Thyroid gland (tissue), 4 donors: ENCODE results near the gene PLCB3. TPM values are rescaled to one million over a fixed set of nuclear protein-coding genes. Genes with fewer than 3 reads are reported as not detected.
A peak's percentile ranks its signal among the peaks of the same experiment; 100 is the strongest.

Experiments used
- DNase-seq, 2 donors: peaks; one replicate each; pipeline ENCODE4 v3.0.0-alpha.2; 2019
- H3K27ac ChIP-seq, 3 donors: fragments of 200-600 bp; sonication (generic); 1 replicate in 2 of 3; 2 replicates in 1 of 3; pipeline ENCODE4 v1.5.1; 2016 to 2019; ENCODE audit warnings: mild to moderate bottlenecking in 1 of 3, moderate library complexity in 1 of 3
- H3K27me3 ChIP-seq: fragments of 200-600 bp; sonication (generic); one replicate; pipeline ENCODE4 v1.5.1; 2019
- H3K36me3 ChIP-seq, 2 donors: fragments of 200-600 bp; sonication (generic); one replicate each; pipeline ENCODE4 v1.5.1; 2016 to 2019
- H3K4me1 ChIP-seq, 2 donors: fragments of 200-600 bp; sonication (generic); one replicate each; pipeline ENCODE4 v1.5.1; 2017 to 2019
- H3K4me3 ChIP-seq, 3 donors: fragments of 200-600 bp; sonication (generic); replicated peaks in 1 of 3; 1 replicate in 2 of 3; 2 replicates in 1 of 3; pipeline ENCODE4 v1.5.1; 2016; ENCODE audit warnings: mild to moderate bottlenecking in 1 of 3
- H3K9me3 ChIP-seq: fragments of 200-600 bp; sonication (generic); one replicate; pipeline ENCODE4 v1.5.1; 2017
- POLR2A ChIP-seq, 2 donors: fragments of 450-650 bp; IDR thresholded peaks; one replicate each; pipeline ENCODE4 v1.6.1; 2017; ENCODE audit warnings: antibody characterized with exemption in 2 of 2, mild to moderate bottlenecking in 2 of 2, moderate library complexity in 1 of 2
- WGBS, 2 donors: methylation state at CpG; one replicate each; pipeline ENCODE4 v1.1.5; 2017; 5-methylcytosine and 5-hydroxymethylcytosine counted together
- intact Hi-C: fragments of 100-400 bp; cut with DNase I; formaldehyde crosslinking; loops from one replicate; pipeline ENCODE4 v1.15.1; 2023
- total RNA-seq, 4 donors: library from RNA; depleted of rRNA; stranded (reverse); fragments of >200 nt; gene quantifications; one replicate each; pipeline ENCODE4 v1.2.3, GENCODE V29; 2016
- TF ChIP-seq, protein P1 (sequence below), 6 experiments: fragments of 200-600 bp in 3 of 6; fragments of 450-650 bp in 3 of 6; sonication (generic) in 3 of 6; IDR thresholded peaks; one replicate each; pipeline ENCODE4 v1.5.1; 2016 to 2019; ENCODE audit warnings: antibody characterized with exemption in 6 of 6, mild to moderate bottlenecking in 2 of 6, inconsistent platforms in 1 of 6, moderate library complexity in 1 of 6

The PLCB3 gene
- total RNA-seq, 4 donors from 2014 or later, result 18.8 to 39.2 (median 23.5) TPM

DNA sequence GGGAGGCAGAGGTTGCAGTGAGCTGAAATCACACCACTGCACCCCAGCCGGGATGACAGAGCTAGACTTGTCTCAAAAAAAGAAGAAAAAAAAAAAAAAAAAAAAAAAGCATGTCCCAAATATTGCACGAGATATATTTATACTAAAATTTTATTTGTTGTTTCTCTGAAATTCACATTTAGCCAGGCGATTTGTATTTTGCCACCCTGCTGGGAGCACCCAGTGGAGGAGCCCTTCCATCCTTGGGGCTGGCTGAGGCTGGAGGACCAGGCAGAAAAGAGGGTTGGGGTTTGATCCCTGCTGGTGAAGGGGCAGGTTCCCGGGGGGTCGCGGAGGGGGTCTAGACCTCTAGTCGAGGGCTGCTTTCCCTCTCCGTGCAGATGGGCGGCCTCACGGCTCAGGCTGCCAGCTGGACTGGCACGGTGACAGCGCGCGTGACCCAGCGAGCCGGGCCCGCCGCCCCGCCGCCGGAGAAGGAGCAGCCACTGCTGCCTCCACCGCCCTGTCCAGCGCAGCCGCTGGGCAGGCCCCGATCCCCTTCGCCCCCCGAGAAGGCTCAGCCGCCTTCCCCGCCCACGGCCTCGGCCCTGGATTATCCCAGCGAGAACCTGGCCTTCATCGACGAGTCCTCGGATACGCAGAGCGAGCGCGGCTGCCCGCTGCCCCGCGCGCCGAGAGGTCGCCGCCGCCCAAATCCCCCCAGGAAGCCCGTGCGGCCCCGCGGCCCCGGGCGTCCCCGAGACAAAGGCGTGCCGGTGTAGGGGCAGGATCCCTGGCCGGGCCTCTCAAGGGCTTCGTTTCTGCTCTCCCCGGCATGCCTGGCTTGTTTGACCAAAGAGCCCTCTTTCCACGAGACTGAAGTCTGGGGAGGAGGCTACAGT is 47.9 kb downstream of the PLCB3 start:
- Histone ChIP-seq H3K27ac (peak overlapping the region; percentile 26 to 82 (median 42)), H3K27me3 (no peaks in the 10 kb centered on the region), H3K36me3 (no peaks in the 10 kb centered on the region), H3K9me3 (no peaks in the 10 kb centered on the region), H3K4me1 (peaks cover 32 to 42% of the 10 kb centered on the region in 2 donors), H3K4me3 (peak overlapping the region in 1 of 3 donors; percentile 40)
- intact Hi-C loops, result no loop called here
- TF ChIP-seq POLR2A (IDR thresholded peaks at IDR 0.05), result peak in 1 of 2 donors; percentile 51
- TF ChIP-seq, protein P1, sequence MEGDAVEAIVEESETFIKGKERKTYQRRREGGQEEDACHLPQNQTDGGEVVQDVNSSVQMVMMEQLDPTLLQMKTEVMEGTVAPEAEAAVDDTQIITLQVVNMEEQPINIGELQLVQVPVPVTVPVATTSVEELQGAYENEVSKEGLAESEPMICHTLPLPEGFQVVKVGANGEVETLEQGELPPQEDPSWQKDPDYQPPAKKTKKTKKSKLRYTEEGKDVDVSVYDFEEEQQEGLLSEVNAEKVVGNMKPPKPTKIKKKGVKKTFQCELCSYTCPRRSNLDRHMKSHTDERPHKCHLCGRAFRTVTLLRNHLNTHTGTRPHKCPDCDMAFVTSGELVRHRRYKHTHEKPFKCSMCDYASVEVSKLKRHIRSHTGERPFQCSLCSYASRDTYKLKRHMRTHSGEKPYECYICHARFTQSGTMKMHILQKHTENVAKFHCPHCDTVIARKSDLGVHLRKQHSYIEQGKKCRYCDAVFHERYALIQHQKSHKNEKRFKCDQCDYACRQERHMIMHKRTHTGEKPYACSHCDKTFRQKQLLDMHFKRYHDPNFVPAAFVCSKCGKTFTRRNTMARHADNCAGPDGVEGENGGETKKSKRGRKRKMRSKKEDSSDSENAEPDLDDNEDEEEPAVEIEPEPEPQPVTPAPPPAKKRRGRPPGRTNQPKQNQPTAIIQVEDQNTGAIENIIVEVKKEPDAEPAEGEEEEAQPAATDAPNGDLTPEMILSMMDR (IDR thresholded peaks at IDR 0.05), result peak in 1 of 6 experiments; percentile 13
- 7 to 11% methylated on average over 24 to 27 of the region's 60 CpGs for WGBS, 2 donors
- peak; percentile 83 for DNase-seq

DNA sequence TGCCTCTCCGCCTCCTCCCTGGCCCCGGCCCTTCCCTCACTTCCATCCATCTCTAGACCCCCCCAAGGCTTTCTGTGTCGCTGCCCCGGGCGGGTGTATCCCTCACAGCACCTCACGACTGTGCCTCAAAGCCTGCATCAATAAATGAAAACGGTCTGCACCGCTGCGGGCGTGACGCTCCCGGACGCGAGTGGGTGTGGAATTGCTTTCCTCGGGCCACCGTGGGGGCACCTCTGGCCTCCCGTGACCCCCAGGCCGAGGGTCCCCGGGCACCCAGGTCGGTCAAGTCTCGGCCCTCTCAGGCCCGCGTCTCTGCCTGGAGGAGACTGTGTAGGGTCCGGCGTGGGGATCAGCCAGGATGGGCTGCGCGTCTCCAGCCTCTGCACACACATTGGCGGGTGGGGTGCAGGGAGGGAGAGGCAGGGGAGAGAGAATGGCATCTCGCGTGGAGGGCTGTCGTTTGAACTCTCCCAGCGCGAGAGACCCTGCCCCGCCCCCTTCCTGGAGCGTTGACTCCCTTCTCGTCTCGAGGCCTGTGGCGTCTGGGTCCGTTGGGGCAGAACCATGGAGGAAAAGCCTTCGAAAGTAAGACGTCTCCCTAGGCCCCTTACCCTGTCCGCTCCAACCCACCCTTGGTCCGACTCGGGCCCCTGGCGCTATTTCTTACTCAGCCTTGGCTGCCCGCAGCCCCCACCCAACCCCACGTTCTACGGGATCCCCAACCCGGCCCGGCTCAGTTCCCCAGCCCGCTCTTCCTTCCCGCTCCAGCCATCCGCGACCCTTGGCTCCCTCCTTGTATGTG is 48.7 kb downstream of the PLCB3 start, which contains the start of gene CATSPERZ:
TSS of gene CATSPERZ (plus strand) at position 512 of the 802 bp plus-strand sequence. CDS start at position 565, 53 bp downstream.
- H3K36me3 ChIP-seq, result no peaks in the 10 kb centered on the region
- peak within 1 kb of the TSS; percentile 26 to 82 (median 42) for H3K27ac ChIP-seq
- no peak for TF ChIP-seq POLR2A (IDR thresholded peaks at IDR 0.05)
- TF ChIP-seq, protein P1 (IDR thresholded peaks at IDR 0.05), result peak in 2 of 6 experiments; percentile 2
- peak; percentile 53 to 57 for DNase-seq
- H3K9me3 ChIP-seq, result no peaks in the 10 kb centered on the region
- peak within 1 kb of the TSS in 1 of 3 donors; percentile 40 for H3K4me3 ChIP-seq
- 9 to 12% methylated on average over 29 to 53 of the region's 54 CpGs for WGBS, 2 donors
- intact Hi-C loops, result no loop called here
- H3K4me1 ChIP-seq, result peaks cover 32 to 44% of the 10 kb centered on the region in 2 donors
- H3K27me3 ChIP-seq, result no peaks in the 10 kb centered on the region

DNA sequence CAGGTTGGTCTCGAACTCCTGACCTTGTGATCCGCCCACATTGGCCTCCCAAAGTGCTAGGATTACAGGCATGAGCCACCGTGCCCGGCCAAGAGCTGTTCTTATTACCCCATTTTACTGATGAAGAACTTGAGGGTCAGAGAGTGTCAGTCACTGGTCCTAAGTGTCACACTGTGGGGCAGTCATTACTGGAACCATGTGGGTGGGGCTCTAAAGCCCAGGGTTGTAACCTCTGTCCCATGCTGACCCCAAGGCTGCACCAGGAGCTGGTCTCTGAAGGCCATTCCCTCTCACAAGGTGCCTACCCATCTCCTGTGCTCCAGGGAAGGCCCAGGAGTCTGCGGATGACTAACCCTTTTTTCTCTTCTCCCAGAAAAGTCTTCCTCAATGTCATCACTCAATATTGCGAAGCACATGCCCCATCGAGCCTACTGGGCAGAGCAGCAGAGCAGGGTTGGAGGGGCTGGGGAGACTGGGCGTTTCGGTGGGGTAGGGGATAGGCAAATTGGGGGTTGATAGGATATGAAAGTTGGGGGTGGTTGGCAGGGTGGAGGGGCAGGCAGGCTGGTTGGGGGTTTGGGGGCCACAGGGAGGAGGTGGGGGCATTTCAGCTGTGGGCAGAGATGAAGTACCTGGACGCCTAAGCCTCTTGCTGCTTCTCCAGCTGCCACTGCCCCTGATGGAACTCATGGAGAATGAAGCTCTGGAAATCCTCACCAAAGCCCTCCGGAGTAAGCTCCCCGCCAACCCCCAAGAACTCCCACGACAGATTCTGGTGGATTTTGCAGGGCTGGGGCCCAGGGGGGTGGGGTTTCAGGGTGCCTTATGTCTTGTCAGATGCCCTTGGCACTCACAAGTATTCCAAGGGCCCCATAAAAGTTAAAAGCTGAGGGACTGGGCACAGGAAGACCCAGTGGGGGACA is 52.0 kb downstream of the PLCB3 start:
- Histone ChIP-seq H3K36me3 (no peaks in the 10 kb centered on the region), H3K4me1 (peaks cover 38 to 49% of the 10 kb centered on the region in 2 donors), H3K4me3 (peak overlapping the region in 1 of 3 donors; percentile 40), H3K27ac (peak overlapping the region; percentile 98 to 100 (median 99)), H3K9me3 (no peaks in the 10 kb centered on the region), H3K27me3 (no peaks in the 10 kb centered on the region)
- DNase-seq, result no peak
- TF ChIP-seq, protein P1 (IDR thresholded peaks at IDR 0.05), result no peak
- TF ChIP-seq POLR2A (IDR thresholded peaks at IDR 0.05), result no peak
- WGBS, 2 donors, result 80 to 87% methylated on average over 13 of the region's 13 CpGs
- intact Hi-C loops, result no loop called here

GRCh38 chr11:64304032-64304315 is 52.6 kb downstream of the PLCB3 start:
- 55 to 65% methylated on average over 5 of the region's 5 CpGs for WGBS, 2 donors
- TF ChIP-seq, protein P1 (IDR thresholded peaks at IDR 0.05), result no peak
- TF ChIP-seq POLR2A (IDR thresholded peaks at IDR 0.05), result no peak
- Histone ChIP-seq H3K4me3 (peak overlapping the region in 1 of 3 donors; percentile 40), H3K4me1 (peaks cover 35 to 45% of the 10 kb centered on the region in 2 donors), H3K27ac (peak overlapping the region; percentile 98 to 100 (median 99)), H3K27me3 (no peaks in the 10 kb centered on the region), H3K9me3 (no peaks in the 10 kb centered on the region), H3K36me3 (no peaks in the 10 kb centered on the region)
- intact Hi-C loops, result no loop called here
- DNase-seq, result no peak
